ENCODE measurements around the gene ADAMTS18. TPM values are rescaled to one million over a fixed set of nuclear protein-coding genes. Genes with fewer than 3 reads are reported as not detected.

Gene ADAMTS18
- total RNA-seq, 2 experiments from 2014 or later, result not detected

GRCh38 chr16:77376358-77376757, 58.5 kb downstream of the ADAMTS18 start:
- ChIA-PET POLR2A (no interaction called here), CTCF (no interaction called here)
- Mint-ChIP-seq H3K27me3 (ENCODE audit: low read depth) (no peaks in the 10 kb centered on the region), H3K27ac (no peak overlapping the region), H3K36me3 (ENCODE audit: low read depth) (no peaks in the 10 kb centered on the region), H3K9me3 (ENCODE audit: insufficient read depth) (no peaks in the 10 kb centered on the region), H3K4me1 (ENCODE audit: low read depth) (no peaks in the 10 kb centered on the region), H3K4me3 (no peak overlapping the region)
- ATAC-seq (no peak), DNase-seq (no peak)

GRCh38 chr16:77375396-77375795, 59.4 kb downstream of the ADAMTS18 start:
- Mint-ChIP-seq H3K36me3 (ENCODE audit: low read depth) (no peaks in the 10 kb centered on the region), H3K9me3 (ENCODE audit: insufficient read depth) (no peaks in the 10 kb centered on the region), H3K27me3 (ENCODE audit: low read depth) (no peaks in the 10 kb centered on the region), H3K4me3 (no peak overlapping the region), H3K4me1 (ENCODE audit: low read depth) (no peaks in the 10 kb centered on the region), H3K27ac (no peak overlapping the region)
- no peak for DNase-seq
- ChIA-PET CTCF (no interaction called here), POLR2A (no interaction called here)
- no peak for ATAC-seq

DNA sequence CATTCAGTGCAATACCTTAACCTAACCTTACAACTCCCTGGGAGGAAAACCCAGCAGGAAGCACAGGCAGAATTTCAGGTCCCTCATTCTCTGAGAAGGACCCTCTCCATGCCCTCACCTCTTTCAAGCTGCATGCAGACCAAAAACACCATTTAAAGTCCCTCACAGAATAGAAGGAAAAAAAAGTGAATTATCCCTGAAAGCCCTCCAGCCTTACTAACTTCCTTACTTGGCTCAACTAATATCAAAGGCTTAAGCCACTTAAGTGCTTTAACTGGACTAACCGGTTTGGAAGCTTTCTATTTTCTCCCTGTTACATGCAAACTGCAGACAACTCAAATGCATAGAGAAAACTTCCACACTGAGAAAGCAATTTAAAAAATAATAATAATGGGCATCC, 60.5 kb downstream of the ADAMTS18 start:
- H3K9me3 Mint-ChIP-seq (ENCODE audit: insufficient read depth), result no peaks in the 10 kb centered on the region
- no peaks in the 10 kb centered on the region for H3K27me3 Mint-ChIP-seq (ENCODE audit: low read depth)
- CTCF ChIA-PET, result no interaction called here
- POLR2A ChIA-PET, result no interaction called here
- H3K4me3 Mint-ChIP-seq, result no peak overlapping the region
- H3K4me1 Mint-ChIP-seq (ENCODE audit: low read depth), result no peaks in the 10 kb centered on the region
- DNase-seq, result no peak
- no peak for ATAC-seq
- no peaks in the 10 kb centered on the region for H3K36me3 Mint-ChIP-seq (ENCODE audit: low read depth)
- no peak overlapping the region for H3K27ac Mint-ChIP-seq

- DNase-seq (no peak), ATAC-seq (no peak)
- H3K27ac Mint-ChIP-seq, result no peak overlapping the region
- no peak overlapping the region for H3K4me3 Mint-ChIP-seq
- CTCF ChIA-PET, result no interaction called here
- H3K4me1 Mint-ChIP-seq (ENCODE audit: low read depth), result no peaks in the 10 kb centered on the region
- H3K36me3 Mint-ChIP-seq (ENCODE audit: low read depth), result no peaks in the 10 kb centered on the region
- H3K27me3 Mint-ChIP-seq (ENCODE audit: low read depth), result no peaks in the 10 kb centered on the region
- POLR2A ChIA-PET, result no interaction called here
- H3K9me3 Mint-ChIP-seq (ENCODE audit: insufficient read depth), result no peaks in the 10 kb centered on the region
Observed at GRCh38 chr16:77373726-77374125, 61.1 kb downstream of the ADAMTS18 start.

DNA sequence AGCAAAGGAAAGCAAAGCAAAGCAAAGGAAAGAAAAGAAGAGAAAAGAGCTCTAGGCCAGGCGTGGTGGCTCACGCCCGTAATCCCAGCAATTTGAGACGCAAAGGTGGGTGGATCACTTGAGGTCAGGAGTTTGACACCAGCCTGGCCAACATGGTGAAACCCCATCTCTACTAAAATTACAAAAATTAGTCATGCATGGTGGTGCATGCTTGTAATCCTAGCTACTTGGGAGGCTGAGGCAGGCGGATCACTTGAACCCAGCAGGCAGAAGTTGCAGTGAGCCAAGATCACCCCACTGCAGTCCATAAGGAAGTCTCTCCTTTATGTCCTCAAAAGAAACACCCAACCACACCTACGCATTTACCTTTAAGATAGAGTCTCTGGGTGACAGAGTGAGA, 70.1 kb downstream of the ADAMTS18 start:
- DNase-seq (no peak), ATAC-seq (no peak)
- Mint-ChIP-seq H3K27ac (no peak overlapping the region), H3K36me3 (ENCODE audit: low read depth) (no peaks in the 10 kb centered on the region), H3K9me3 (ENCODE audit: insufficient read depth) (peaks cover 3% of the 10 kb centered on the region), H3K4me3 (no peak overlapping the region), H3K27me3 (ENCODE audit: low read depth) (no peaks in the 10 kb centered on the region), H3K4me1 (ENCODE audit: low read depth) (no peaks in the 10 kb centered on the region)
- ChIA-PET POLR2A (no interaction called here), CTCF (no interaction called here)

- ChIA-PET CTCF (no interaction called here), POLR2A (no interaction called here)
- H3K4me1 Mint-ChIP-seq (ENCODE audit: low read depth), result no peaks in the 10 kb centered on the region
- H3K27me3 Mint-ChIP-seq (ENCODE audit: low read depth), result no peaks in the 10 kb centered on the region
- H3K27ac Mint-ChIP-seq, result no peak overlapping the region
- H3K36me3 Mint-ChIP-seq (ENCODE audit: low read depth), result no peaks in the 10 kb centered on the region
- peaks cover 3% of the 10 kb centered on the region for H3K9me3 Mint-ChIP-seq (ENCODE audit: insufficient read depth)
- ATAC-seq, result no peak
- H3K4me3 Mint-ChIP-seq, result no peak overlapping the region
- no peak for DNase-seq
Observed at GRCh38 chr16:77359065-77359502, 75.8 kb downstream of the ADAMTS18 start.

- no peaks in the 10 kb centered on the region for H3K36me3 Mint-ChIP-seq (ENCODE audit: low read depth)
- H3K4me3 Mint-ChIP-seq, result no peak overlapping the region
- ChIA-PET CTCF (no interaction called here), POLR2A (no interaction called here)
- H3K27ac Mint-ChIP-seq, result no peak overlapping the region
- H3K9me3 Mint-ChIP-seq (ENCODE audit: insufficient read depth), result no peaks in the 10 kb centered on the region
- no peaks in the 10 kb centered on the region for H3K27me3 Mint-ChIP-seq (ENCODE audit: low read depth)
- DNase-seq, result no peak
- no peaks in the 10 kb centered on the region for H3K4me1 Mint-ChIP-seq (ENCODE audit: low read depth)
- no peak for ATAC-seq
Observed at GRCh38 chr16:77353587-77354263, 81.1 kb downstream of the ADAMTS18 start.

- Mint-ChIP-seq H3K27me3 (ENCODE audit: low read depth) (no peaks in the 10 kb centered on the region), H3K36me3 (ENCODE audit: low read depth) (no peaks in the 10 kb centered on the region), H3K4me3 (no peak overlapping the region), H3K4me1 (ENCODE audit: low read depth) (no peaks in the 10 kb centered on the region), H3K9me3 (ENCODE audit: insufficient read depth) (no peaks in the 10 kb centered on the region), H3K27ac (no peak overlapping the region)
- POLR2A ChIA-PET, result no interaction called here
- ATAC-seq (no peak), DNase-seq (no peak)
- CTCF ChIA-PET, result no interaction called here
Observed at GRCh38 chr16:77344341-77344740, 90.5 kb downstream of the ADAMTS18 start.

DNA sequence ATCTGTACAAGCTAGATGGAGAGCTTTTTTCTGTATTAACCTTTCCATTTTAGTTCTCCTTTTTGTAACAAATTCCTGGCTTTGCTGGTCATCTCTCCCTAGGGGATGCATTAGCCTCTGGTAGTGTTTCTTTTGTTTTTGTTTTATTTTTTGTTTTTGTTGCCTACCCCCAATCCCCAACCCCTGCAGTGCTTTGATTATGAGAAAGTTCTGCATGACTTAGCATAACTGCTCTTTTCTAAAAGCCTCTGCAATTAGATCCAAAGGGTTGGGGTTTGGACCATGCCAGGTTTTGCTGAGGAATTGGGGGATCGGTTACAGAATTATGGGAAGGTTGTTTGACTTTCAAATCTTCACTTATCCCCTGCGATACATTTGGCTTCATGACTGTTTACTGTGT, 98.2 kb downstream of the ADAMTS18 start:
- POLR2A ChIA-PET, result no interaction called here
- DNase-seq (no peak), ATAC-seq (no peak)
- no peaks in the 10 kb centered on the region for H3K4me1 Mint-ChIP-seq (ENCODE audit: low read depth)
- no peaks in the 10 kb centered on the region for H3K36me3 Mint-ChIP-seq (ENCODE audit: low read depth)
- no peak overlapping the region for H3K27ac Mint-ChIP-seq
- peaks cover 2% of the 10 kb centered on the region for H3K27me3 Mint-ChIP-seq (ENCODE audit: low read depth)
- CTCF ChIA-PET, result no interaction called here
- no peaks in the 10 kb centered on the region for H3K9me3 Mint-ChIP-seq (ENCODE audit: insufficient read depth)
- no peak overlapping the region for H3K4me3 Mint-ChIP-seq

DNA sequence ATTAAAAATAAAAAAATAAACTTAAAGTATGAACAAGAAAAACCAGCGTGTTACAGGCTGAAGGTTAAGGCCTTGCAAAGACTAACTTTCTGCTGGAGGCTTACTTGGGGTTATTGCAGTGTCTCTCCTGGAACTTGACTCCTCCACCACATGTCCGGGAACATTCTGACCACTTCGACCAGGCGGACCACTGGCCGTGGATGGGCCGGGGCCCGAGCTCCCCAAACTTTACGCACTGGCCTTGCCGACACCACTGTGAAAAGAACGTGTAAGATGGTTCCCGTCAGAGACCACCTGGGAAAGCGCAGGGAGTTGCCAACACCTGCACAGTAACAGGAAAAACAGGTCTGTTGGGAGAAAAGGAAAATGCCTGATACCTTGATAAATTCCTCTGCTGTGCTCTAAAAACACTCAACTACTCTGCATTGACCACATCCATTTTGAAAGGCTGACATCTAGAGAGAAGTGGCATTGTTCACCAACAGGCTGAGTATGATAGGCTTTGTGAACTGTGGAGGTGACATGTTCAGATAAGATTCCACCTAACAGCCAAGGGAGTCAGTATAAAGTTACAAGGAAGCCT, 99.1 kb downstream of the ADAMTS18 start:
- no peak overlapping the region for H3K27ac Mint-ChIP-seq
- H3K27me3 Mint-ChIP-seq (ENCODE audit: low read depth), result peaks cover 2% of the 10 kb centered on the region
- CTCF ChIA-PET, result no interaction called here
- ATAC-seq (no peak), DNase-seq (no peak)
- H3K36me3 Mint-ChIP-seq (ENCODE audit: low read depth), result no peaks in the 10 kb centered on the region
- H3K4me3 Mint-ChIP-seq, result no peak overlapping the region
- no peaks in the 10 kb centered on the region for H3K9me3 Mint-ChIP-seq (ENCODE audit: insufficient read depth)
- POLR2A ChIA-PET, result no interaction called here
- no peaks in the 10 kb centered on the region for H3K4me1 Mint-ChIP-seq (ENCODE audit: low read depth)

- CTCF ChIA-PET, result no interaction called here
- ATAC-seq (no peak), DNase-seq (no peak)
- no peak overlapping the region for H3K27ac Mint-ChIP-seq
- no peak overlapping the region for H3K4me3 Mint-ChIP-seq
- no peaks in the 10 kb centered on the region for H3K4me1 Mint-ChIP-seq (ENCODE audit: low read depth)
- POLR2A ChIA-PET, result no interaction called here
- no peaks in the 10 kb centered on the region for H3K36me3 Mint-ChIP-seq (ENCODE audit: low read depth)
- peaks cover 2% of the 10 kb centered on the region for H3K27me3 Mint-ChIP-seq (ENCODE audit: low read depth)
- H3K9me3 Mint-ChIP-seq (ENCODE audit: insufficient read depth), result no peaks in the 10 kb centered on the region
Observed at GRCh38 chr16:77332792-77333191, 102.0 kb downstream of the ADAMTS18 start.

- H3K27ac Mint-ChIP-seq, result no peak overlapping the region
- no peaks in the 10 kb centered on the region for H3K9me3 Mint-ChIP-seq (ENCODE audit: insufficient read depth)
- H3K4me1 Mint-ChIP-seq (ENCODE audit: low read depth), result no peaks in the 10 kb centered on the region
- H3K4me3 Mint-ChIP-seq, result no peak overlapping the region
- ChIA-PET POLR2A (no interaction called here), CTCF (no interaction called here)
- DNase-seq, result no peak
- no peak for ATAC-seq
- H3K27me3 Mint-ChIP-seq (ENCODE audit: low read depth), result peaks cover 2% of the 10 kb centered on the region
- H3K36me3 Mint-ChIP-seq (ENCODE audit: low read depth), result no peaks in the 10 kb centered on the region
Observed at GRCh38 chr16:77331802-77332586, 102.8 kb downstream of the ADAMTS18 start.
